Frontal cortex (tissue), 4 donors: ENCODE results near the gene PRKAG1. TPM values are rescaled to one million over a fixed set of nuclear protein-coding genes. Genes with fewer than 3 reads are reported as not detected.
"Not testable (repeated sequence)": the region's sequence is repeated elsewhere in the genome, so short reads cannot be mapped to it uniquely, and the experiment has no call there.

Experiments used
- DNase-seq, 2 donors: peaks; one replicate each; pipeline ENCODE4 v3.0.0; 2012; ENCODE audit warnings: low spot score in 2 of 2
- FAIRE-seq: peaks from 2 replicates; lab custom pipeline; 2012; peaks lifted over from hg19 to GRCh38; lab: Jason Lieb, UNC
- total RNA-seq: library from RNA; depleted of rRNA; stranded (reverse); fragments of >200 nt; gene quantifications from one replicate; pipeline ENCODE4 v1.2.3, GENCODE V29; 2014
- donor health status: control.
- donor health status: control.
- donor health status: control.

PRKAG1 gene
- total RNA-seq, result 29.3 TPM

DNA sequence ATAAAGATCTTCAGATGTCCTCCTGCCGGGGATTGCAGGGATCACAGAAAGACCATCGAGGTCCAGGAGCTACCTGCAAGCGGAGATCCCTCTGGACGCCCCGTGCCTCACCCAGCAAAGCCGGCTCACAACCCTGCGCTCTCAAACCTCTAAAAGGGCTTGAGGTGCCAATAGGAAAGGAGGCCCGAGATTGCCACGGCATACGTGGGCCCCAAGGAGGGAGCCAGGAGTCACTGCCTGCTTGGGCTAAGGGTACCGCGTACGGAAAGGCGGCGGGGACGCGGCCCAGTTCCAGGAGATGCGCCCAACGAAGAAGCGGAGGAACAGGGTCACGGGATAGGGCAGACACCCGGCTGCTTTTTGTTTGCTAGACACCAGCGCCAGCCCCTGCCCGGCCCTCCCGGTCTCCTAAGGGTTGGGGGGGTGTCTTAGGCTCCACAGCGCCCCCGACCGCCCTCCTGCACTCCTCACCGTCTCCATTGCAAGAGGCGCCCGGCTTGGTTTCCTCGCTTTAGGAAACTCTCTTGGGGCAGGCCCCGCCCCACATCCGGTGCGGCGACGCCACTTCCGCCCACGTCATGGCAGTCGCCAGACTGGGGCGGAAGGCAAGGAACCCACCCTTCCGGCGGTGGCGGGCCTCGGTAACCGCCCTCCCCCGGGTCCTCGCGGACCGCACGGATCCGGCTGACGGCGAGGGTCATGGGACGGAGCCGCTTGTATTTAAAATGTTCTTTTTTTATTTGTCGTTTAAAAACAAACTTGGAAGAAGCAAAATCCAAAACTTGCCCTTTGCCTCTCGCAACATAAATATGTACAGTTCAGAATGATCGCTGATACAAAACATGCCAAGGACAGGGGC lies at the start of gene PRKAG1:
Gene PRKAG1 (minus strand): TSS at position 516 of the 859 bp plus-strand sequence. CDS start 36 bp downstream, at position 480.
- FAIRE-seq (no peak), DNase-seq (peak; percentile 94 to 99)

DNA sequence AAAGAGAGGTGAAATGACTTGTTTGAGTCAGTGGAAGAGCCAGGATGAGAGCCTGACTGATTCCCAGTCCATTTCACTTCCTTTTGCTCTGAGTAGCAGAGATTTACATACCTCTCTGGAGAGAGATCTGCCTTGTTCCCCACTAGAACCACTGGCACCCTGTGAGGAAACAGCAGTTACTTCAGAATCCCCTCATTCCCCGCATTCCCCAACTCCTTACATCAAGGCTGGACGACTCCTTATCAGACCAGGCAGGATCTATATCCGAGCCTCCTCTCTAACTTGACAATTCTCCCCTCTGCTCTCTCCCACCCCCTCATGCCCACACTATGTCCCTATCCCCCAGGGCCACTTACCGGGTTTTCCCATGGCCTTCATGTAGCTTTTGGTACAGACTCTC lies 47.5 kb upstream of the PRKAG1 start:
- FAIRE-seq, result no peak
- DNase-seq, result no peak

- FAIRE-seq, result no peak
- no peak for DNase-seq
These were observed 46.2 kb upstream of the PRKAG1 start for GRCh38 chr12:49064767-49065152.

- FAIRE-seq, DNase-seq: not testable (repeated sequence)
These were observed 43.3 kb upstream of the PRKAG1 start for GRCh38 chr12:49061916-49062315.

GRCh38 chr12:49061157-49061650 lies 42.6 kb upstream of the PRKAG1 start:
- FAIRE-seq, result no peak
- DNase-seq, result no peak

DNA sequence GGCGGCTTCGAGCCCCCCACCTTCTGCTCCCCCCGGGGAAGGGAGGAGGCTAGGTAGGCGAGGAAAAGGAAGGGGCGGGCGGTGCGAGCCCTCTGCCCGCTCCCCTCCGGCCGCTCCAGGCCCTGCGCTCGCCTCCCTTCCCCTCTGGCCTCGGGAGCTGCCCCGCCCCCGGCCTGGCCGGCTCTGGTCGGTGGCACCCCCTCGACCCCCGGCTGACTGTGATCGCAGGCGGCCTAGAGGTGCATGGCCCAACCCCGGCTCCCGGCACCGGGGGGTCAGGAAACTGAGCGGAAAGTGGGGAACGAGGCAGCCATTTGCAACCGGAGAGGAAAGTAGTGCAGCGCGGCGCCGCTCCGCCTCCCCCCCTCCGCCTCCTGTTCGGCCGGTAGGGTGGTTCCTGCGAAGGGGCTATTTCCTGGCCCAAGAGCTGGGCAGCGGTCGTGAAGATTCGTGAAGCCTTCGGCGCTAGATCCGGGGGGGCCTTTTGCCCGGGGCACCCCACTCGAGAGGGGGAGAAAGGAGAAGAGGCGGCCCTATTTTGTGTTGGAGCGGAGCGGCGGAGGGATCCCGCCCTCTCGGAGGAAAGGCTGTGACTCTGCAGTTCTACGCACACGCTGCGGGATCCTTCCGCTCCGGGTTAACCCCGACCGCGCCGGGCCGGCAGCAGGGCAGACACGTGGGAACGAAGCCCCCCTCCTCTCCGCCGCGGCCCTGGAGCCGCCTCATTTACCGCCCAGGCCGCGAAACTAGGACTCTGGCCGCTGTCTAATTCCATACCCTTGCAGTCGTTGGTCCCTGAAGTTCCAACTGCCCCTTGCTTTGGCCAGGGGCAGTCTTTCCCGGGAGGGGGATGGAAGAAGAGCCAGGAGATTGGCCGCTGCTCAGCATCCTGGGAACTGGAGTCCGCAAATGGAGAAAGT lies 41.9 kb upstream of the PRKAG1 start, which contains the start of gene KMT2D:
Gene KMT2D (minus strand): TSS at position 558 of the 920 bp plus-strand sequence. CDS start 5,470 bp downstream, outside the sequence.
- no peak for FAIRE-seq

DNA sequence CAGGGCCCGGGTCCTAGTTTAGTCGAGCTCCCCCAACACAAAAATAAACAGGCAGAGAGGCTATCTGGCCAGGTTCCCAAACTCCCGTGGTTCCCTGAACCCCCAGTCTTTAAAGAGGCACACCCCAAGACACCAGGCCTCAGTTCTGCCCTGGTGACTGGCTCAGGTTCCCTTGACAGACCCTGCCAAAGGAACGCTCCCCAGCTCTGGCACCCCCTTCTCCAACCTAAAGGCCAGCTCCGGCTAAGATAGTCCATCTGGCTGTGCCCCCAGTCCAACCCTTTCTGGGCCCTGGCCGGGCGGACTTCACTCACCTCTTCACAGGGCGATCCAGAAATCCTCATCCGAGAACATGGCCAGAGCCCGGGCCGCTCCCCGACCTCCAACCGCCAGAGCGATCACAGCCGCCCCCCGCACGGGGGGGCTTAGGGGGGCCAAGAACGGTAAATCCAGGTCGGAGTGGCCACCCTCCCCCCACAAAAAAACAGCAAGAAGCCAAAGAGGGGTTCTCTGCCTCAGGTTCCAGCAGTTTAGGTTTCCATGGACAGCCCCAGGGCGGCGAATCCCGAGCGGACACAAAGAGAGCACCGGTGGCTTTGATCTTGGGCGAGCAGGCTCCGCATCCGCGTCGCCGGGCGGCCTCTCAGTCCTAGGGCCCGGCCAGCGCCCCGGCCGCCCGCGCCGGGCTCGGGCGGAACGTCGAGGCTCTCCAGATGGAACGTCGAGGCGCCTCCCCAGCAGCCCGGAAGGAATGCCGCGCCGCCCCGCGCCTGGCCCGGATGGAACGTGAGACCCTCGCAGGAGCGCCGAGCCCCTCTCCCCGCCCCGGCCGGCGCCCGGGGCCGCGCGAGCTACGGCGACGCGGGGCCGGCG lies 41.0 kb upstream of the PRKAG1 start:
- no peak for FAIRE-seq
- DNase-seq, result peak in 1 of 2 donors; percentile 58

More for the DNA sequence above, 41.9 kb upstream of the PRKAG1 start, which contains the start of gene KMT2D:
- DNase-seq, result peak; percentile 91 to 95

DNA sequence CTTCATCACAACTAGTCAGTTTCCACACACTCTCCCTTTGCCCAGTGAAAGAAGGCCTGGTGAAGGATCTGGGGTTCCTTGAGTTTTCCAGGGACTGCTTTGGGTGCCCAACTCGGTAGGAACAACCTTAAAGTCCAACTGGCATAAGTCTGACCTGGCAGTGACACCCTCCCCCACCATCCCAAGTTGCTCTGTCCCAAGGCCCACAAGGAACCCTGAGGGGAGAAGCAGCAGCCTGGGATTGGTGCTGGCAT lies 40.4 kb upstream of the PRKAG1 start:
- no peak for FAIRE-seq

DNA sequence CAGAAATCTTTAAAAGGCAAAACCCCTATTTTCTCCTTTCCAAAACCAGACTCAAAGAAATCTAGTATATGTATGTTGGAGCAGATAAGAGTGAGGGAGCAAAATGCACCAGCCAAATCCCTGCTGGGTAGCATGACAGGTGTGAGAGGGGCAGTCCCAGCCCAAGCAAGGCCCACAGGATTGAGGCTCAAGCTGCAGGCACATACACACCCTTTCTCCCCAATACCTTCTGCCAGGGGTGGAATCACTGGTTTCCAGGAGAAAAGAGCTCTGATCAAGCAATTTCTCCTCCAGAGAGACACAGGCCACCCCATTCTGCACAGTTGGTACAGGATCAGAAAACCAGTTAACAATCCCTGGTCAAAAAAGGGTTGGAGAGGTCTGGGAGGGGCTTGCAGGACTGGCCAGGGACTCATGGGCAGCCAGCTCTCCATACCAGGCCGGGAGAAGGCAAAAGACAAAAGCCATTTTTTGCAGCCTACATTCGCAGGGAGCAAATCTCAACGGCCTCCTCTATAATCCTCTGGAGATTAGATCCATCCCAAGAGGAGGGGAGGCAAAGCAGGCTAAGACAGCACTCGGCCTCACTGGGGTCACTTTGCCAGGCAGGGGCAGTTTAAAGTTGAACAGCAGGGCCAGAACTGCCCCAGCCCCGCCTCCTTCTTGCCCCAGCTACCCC lies 39.9 kb upstream of the PRKAG1 start:
- no peak for DNase-seq
- no peak for FAIRE-seq

More for the DNA sequence above, 40.4 kb upstream of the PRKAG1 start:
- no peak for DNase-seq

- DNase-seq, result no peak
- FAIRE-seq, result no peak
These were observed 39.3 kb upstream of the PRKAG1 start for GRCh38 chr12:49057888-49058287.

DNA sequence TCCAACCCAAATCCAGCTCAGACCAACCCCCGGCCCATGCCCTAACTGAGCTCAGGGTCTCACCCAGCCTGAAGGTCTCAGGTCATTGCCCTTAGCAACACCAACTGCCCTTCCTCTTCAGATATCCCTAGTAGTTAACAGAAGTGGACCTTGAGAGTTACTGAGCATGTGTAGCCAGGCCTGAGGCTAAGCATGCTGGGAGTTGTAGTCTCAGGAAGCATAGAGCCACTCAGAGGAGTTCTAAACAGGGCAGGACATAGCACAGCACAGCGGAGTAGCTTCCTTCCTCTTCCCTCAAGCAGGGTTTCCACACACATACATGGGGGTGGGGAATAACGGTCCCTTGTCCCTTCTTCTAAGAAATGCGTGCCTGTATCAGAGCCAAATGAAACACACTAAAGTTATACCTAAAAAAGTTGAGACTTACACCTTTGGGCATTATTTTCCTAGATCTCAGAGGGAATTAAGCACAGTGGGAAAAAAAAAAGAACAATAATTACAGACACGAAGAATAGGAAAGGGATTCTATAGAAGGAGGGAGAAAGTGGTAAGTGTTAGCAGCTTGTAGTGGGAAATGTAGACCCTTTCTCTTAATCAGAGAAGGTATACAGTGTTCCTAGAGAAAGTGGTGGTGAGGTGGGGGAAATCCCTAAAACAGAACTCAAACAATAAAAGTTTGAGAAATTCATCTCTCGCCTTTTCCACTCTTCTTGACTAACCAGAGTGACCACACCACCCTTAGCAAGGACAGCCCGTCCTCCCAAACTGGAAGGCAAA lies 37.6 kb upstream of the PRKAG1 start:
- FAIRE-seq (no peak), DNase-seq (peak; percentile 67 to 78)

GRCh38 chr12:49055092-49055491 lies 36.5 kb upstream of the PRKAG1 start:
- no peak for DNase-seq
- no peak for FAIRE-seq

- DNase-seq (no peak), FAIRE-seq (no peak)
These were observed 35.9 kb upstream of the PRKAG1 start for GRCh38 chr12:49054524-49054923.

GRCh38 chr12:49054096-49054495 lies 35.5 kb upstream of the PRKAG1 start:
- FAIRE-seq (no peak), DNase-seq (no peak)

DNA sequence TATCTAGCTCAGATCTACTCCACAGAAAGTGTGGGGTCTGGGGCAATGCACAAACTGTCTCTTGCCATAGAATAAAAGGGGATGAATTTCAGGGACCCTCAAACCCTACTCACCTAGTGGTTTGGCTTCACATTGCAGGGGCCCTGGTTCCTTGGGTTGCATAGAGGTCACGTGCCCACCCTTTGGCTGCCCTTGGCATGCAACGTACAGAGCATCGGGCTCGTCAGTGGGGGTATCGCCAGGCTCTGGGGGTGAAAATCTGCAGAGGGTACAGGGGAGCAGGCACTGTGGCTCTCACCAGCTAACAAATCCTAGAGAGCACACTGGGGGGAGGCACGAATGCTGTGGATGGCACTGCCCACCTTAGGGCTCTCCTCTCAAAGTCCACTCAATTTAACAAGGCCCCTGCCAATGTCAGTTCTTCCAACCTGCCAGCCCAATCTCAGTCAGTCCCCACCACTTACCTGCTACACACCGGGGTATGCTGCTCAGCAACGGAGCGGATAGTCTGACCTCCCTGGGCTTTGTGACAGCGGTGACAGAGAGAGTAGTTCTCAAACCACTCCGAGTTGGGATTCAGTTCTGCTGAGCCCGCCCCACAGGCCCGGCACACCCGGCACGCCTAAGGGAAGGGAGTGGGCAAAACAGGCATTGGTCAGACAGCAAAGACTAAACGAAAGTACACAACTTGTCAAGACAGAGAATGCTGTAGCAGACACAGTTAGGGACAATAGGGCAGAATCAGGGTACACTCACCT lies 34.1 kb upstream of the PRKAG1 start:
- FAIRE-seq (no peak), DNase-seq (no peak)

- no peak for FAIRE-seq
- DNase-seq, result no peak
These were observed 33.3 kb upstream of the PRKAG1 start for GRCh38 chr12:49051777-49052438.

DNA sequence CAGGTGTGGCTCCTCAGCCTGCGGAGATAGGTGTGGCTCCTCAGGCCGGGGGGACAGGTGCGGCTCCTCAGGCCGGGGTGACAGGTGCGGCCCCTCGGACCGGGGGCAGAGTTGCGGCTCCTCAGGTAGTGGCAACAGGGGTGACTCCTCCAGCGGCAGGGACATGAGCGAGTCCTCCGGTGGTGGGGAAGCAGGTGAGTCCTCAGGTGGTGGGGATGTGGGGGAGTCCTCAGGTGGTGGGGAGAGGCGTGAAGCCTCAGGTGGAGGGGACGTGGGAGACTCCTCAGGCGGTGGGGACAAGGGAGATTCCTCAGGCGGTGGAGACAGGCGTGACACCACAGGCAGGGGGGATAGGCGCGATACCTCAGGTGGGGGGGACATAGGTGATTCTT lies 32.8 kb upstream of the PRKAG1 start:
- FAIRE-seq, result no peak
- no peak for DNase-seq
